ENCODE data around the gene SPR. TPM values are rescaled to one million over a fixed set of nuclear protein-coding genes. Genes with fewer than 3 reads are reported as not detected.

The SPR gene
- total and polyA plus RNA-seq, 2 of the 4 experiments (the other 2 are of a cell fraction), result 14.3 to 17.4 TPM

DNA sequence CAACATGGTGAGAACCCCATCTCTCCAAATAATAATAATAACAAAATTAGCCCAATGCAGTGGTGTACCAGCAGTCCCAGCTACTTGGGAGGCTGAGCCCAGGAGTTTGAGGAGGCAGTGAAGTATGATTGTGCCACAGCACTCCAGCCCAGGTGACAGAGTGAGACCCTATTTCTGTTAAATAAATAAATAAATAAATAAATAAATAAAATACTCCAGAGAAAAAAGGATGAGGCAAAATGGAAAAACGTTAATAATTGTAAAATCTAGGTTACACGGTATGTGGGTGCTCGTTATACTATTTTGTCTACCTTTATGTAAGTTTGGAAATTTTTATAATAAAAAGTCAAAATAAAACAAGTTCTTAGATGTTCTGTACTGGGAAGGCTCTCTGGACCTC, 21.5 kb downstream of the SPR start:
- no peak overlapping the region for H2BK5ac ChIP-seq (ENCODE audit: low read depth, low read length, poor library complexity, severe bottlenecking)
- dilution Hi-C loops (cut with HindIII; ENCODE audit: low sequenced_read_pairs, unreplicated experiment) (no loop called here), in situ Hi-C loops (cut with MboI; ENCODE audit: low sequenced_read_pairs) (no loop called here), intact Hi-C loops (cut with micrococcal nuclease) (no loop called here)
- H3K79me1 ChIP-seq (ENCODE audit: low read depth in 1 of 2, low read length in 2 of 2), result no peaks in the 10 kb centered on the region
- no peak overlapping the region for H2BK20ac ChIP-seq (ENCODE audit: low read depth, low read length)
- TF ChIP-seq CEBPB (IDR thresholded peaks at IDR 0.05; ENCODE audit: low read depth, low read length) (no peak), USF2 (IDR thresholded peaks at IDR 0.05; ENCODE audit: low read depth, low read length) (no peak), MAZ (IDR thresholded peaks at IDR 0.05; ENCODE audit: borderline replicate concordance, low read depth, low read length) (no peak), RAD21 (IDR thresholded peaks at IDR 0.05; ENCODE audit: low read length) (no peak), POLR2A (IDR thresholded peaks at IDR 0.05; ENCODE audit: low read depth, low read length) (no peak), BHLHE40 (IDR thresholded peaks at IDR 0.05; ENCODE audit: low read depth, low read length) (no peak), RFX5 (IDR thresholded peaks at IDR 0.05; ENCODE audit: low read depth, low read length) (no peak), FOS (IDR thresholded peaks at IDR 0.05; ENCODE audit: low read depth, low read length) (no peak), NFE2L2 (IDR thresholded peaks at IDR 0.05; ENCODE audit: low read depth, low read length) (no peak), MXI1 (IDR thresholded peaks at IDR 0.05; ENCODE audit: borderline replicate concordance, low read depth, low read length) (no peak), SMC3 (IDR thresholded peaks at IDR 0.05; ENCODE audit: low read depth, low read length) (no peak), CHD1 (IDR thresholded peaks at IDR 0.05; ENCODE audit: low read depth, low read length) (no peak), RCOR1 (IDR thresholded peaks at IDR 0.05; ENCODE audit: insufficient replicate concordance, low read length) (no peak), ELK1 (IDR thresholded peaks at IDR 0.05; ENCODE audit: borderline replicate concordance, low read depth, low read length) (no peak), MAFK (IDR thresholded peaks at IDR 0.05; ENCODE audit: low read depth, low read length) (no peak)
- TF ChIP-seq, protein P1, sequence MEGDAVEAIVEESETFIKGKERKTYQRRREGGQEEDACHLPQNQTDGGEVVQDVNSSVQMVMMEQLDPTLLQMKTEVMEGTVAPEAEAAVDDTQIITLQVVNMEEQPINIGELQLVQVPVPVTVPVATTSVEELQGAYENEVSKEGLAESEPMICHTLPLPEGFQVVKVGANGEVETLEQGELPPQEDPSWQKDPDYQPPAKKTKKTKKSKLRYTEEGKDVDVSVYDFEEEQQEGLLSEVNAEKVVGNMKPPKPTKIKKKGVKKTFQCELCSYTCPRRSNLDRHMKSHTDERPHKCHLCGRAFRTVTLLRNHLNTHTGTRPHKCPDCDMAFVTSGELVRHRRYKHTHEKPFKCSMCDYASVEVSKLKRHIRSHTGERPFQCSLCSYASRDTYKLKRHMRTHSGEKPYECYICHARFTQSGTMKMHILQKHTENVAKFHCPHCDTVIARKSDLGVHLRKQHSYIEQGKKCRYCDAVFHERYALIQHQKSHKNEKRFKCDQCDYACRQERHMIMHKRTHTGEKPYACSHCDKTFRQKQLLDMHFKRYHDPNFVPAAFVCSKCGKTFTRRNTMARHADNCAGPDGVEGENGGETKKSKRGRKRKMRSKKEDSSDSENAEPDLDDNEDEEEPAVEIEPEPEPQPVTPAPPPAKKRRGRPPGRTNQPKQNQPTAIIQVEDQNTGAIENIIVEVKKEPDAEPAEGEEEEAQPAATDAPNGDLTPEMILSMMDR (conservative IDR thresholded peaks at IDR 0.05; ENCODE audit: low read depth, low read length), result no peak
- peaks cover 59% of the 10 kb centered on the region for H3K27me3 ChIP-seq (ENCODE audit: control insufficient read depth, insufficient read depth, low read length)
- H2AK9ac ChIP-seq (replicated peaks; ENCODE audit: low read depth, low read length, poor library complexity), result no peak overlapping the region
- no peaks in the 10 kb centered on the region for H3K36me3 ChIP-seq (ENCODE audit: control insufficient read depth, insufficient read depth, low read length)
- no peak overlapping the region for H3K56ac ChIP-seq (ENCODE audit: extremely low read depth, insufficient read depth, low read length)
- H2BK15ac ChIP-seq (ENCODE audit: low read depth, low read length), result no peak overlapping the region
- H3K18ac ChIP-seq (ENCODE audit: low read depth, low read length), result no peak overlapping the region
- no peaks in the 10 kb centered on the region for H3K9me1 ChIP-seq (ENCODE audit: insufficient read depth, low read length)
- no peak overlapping the region for H3K4me3 ChIP-seq (ENCODE audit: insufficient read depth, low read depth, low read length)
- H3K27ac ChIP-seq (ENCODE audit: insufficient read depth, low read length), result no peak overlapping the region
- peaks cover 6% of the 10 kb centered on the region; the same call in 1 of the 2 replicates for H4K20me1 ChIP-seq (ENCODE audit: insufficient read depth, low read length)
- H3K9me3 ChIP-seq (ENCODE audit: control insufficient read depth, insufficient read depth, low read length), result no peaks in the 10 kb centered on the region; the same call in 1 of the 2 replicates
- H3K14ac ChIP-seq (replicated peaks; ENCODE audit: low read depth, low read length), result no peak overlapping the region
- no peaks in the 10 kb centered on the region for H3K4me1 ChIP-seq (ENCODE audit: control insufficient read depth, insufficient read depth, low read length)
- POLR2A ChIA-PET (ENCODE audit: unreplicated experiment), result no interaction called here
- BruUV-seq (replicated peaks), result no TSS peak
- CTCF ChIA-PET, result no interaction called here
- WGBS, 2 experiments (ENCODE audit: extremely low coverage in 2 of 2, insufficient read length in 1 of 2), result no CpG with 5 or more reads among the region's 3 CpGs
- no peak overlapping the region for H4K5ac ChIP-seq (ENCODE audit: low read depth, low read length)
- no peak overlapping the region for H3K4me2 ChIP-seq (ENCODE audit: low read depth, low read length)
- DNase-seq (no peak), ATAC-seq (ENCODE audit: low read depth) (no peak)
- H3K4ac ChIP-seq (ENCODE audit: low read depth, low read length), result no peak overlapping the region
- no peak overlapping the region for H4K91ac ChIP-seq (ENCODE audit: insufficient read depth, low read depth, low read length)
- H3K23ac ChIP-seq (ENCODE audit: low read depth, low read length), result no peak overlapping the region
- H2AK5ac ChIP-seq (ENCODE audit: low read depth, low read length), result no peak overlapping the region
- no peak overlapping the region for H2AFZ ChIP-seq (replicated peaks; ENCODE audit: low read length, poor library complexity)
- H4K8ac ChIP-seq (ENCODE audit: low read depth in 2 of 2, low read length in 2 of 2), result no peak overlapping the region
- H2BK120ac ChIP-seq (ENCODE audit: low read depth, low read length), result no peak overlapping the region
- H3K9ac ChIP-seq (ENCODE audit: low read depth, low read length), result no peak overlapping the region
